ENCODE results near the gene MFAP2. TPM values are rescaled to one million over a fixed set of nuclear protein-coding genes. Genes with fewer than 3 reads are reported as not detected.

MFAP2 gene
- total and polyA plus RNA-seq, 2 of the 8 experiments (the other 6 are each of a cell fraction or from before 2014, with no cell fraction given), result 172 to 326 TPM

- no peak overlapping the region for H3K4me3 ChIP-seq (ENCODE audit: extremely low read depth in 1 of 4, insufficient read depth in 2 of 4, low read depth in 3 of 4, low read length in 4 of 4)
- H3K23ac ChIP-seq (ENCODE audit: insufficient read length), result no peak overlapping the region
- H3K14ac ChIP-seq (ENCODE audit: insufficient read length), result no peak overlapping the region
- no peak overlapping the region for H3K18ac ChIP-seq (ENCODE audit: extremely low read depth, low read length)
- CTCF ChIA-PET (ENCODE audit: partially characterized antibody), result interaction anchor here (0.6 to 11.4 kb wide), 11 partner anchors 9 to 77 kb away, joined by 3 to 164 read pairs (median 4); no protein-coding TSS in a partner anchor
- no peak overlapping the region for H3K4ac ChIP-seq (replicated peaks; ENCODE audit: insufficient read length, low read depth, low read length)
- no peak overlapping the region for H2BK5ac ChIP-seq (ENCODE audit: low read depth, low read length)
- no peaks in the 10 kb centered on the region for H3K23me2 ChIP-seq (ENCODE audit: low read depth, low read length)
- DNase-seq (ENCODE audit: low read depth in 1 of 2, low spot score in 2 of 2) (no peak), FAIRE-seq (no peak)
- H3K9me3 ChIP-seq (ENCODE audit: insufficient read depth in 2 of 2, low read depth in 1 of 2, low read length in 1 of 2), result no peaks in the 10 kb centered on the region
- H3K56ac ChIP-seq (replicated peaks; ENCODE audit: insufficient read length, low read depth, low read length), result no peak overlapping the region
- H3K79me1 ChIP-seq (ENCODE audit: low read depth, low read length), result no peaks in the 10 kb centered on the region
- H2BK12ac ChIP-seq (ENCODE audit: low read depth, low read length), result no peak overlapping the region
- H3K36me3 ChIP-seq (ENCODE audit: control insufficient read depth in 2 of 4, insufficient read depth in 4 of 4, low read length in 3 of 4), result peaks cover 0 to 46% (median 24%) of the 10 kb centered on the region in 4 experiments; a peak in 7 of 8 replicates
- H4K8ac ChIP-seq (ENCODE audit: extremely low read depth, insufficient read depth, low read length), result no peak overlapping the region; the same call in 1 of the 2 replicates
- no peak overlapping the region for H2AFZ ChIP-seq (ENCODE audit: low read length)
- POLR2A ChIA-PET (ENCODE audit: partially characterized antibody), result interaction anchor here (0.6 to 2.1 kb wide), 6 partner anchors 8 to 50 kb away, joined by 3 to 7 read pairs (median 4); partner anchors contain the start of gene ATP13A2
- no peak overlapping the region for H2BK20ac ChIP-seq (ENCODE audit: low read length)
- no peak overlapping the region for H3K9ac ChIP-seq (replicated peaks in 1 of 4; ENCODE audit: extremely low read depth in 1 of 4, low read depth in 3 of 4, low read length in 3 of 4)
- no peaks in the 10 kb centered on the region for H3K27me3 ChIP-seq (replicated peaks in 1 of 4; ENCODE audit: control insufficient read depth in 3 of 4, extremely low read depth in 1 of 4, insufficient read depth in 3 of 4, low read length in 3 of 4)
- H4K5ac ChIP-seq (ENCODE audit: insufficient read length, low read depth, low read length), result no peak overlapping the region
- no peaks in the 10 kb centered on the region; a peak in 1 of 4 replicates for H3K79me2 ChIP-seq (ENCODE audit: control insufficient read depth in 1 of 2, insufficient read depth in 2 of 2, low read length in 2 of 2)
- H4K20me1 ChIP-seq (replicated peaks in 1 of 2; ENCODE audit: control insufficient read depth in 1 of 2, insufficient read depth in 2 of 2, low read length in 2 of 2), result peaks cover 0 to 5% of the 10 kb centered on the region in 2 experiments
- H3K4me2 ChIP-seq (ENCODE audit: insufficient read depth in 1 of 2, low read depth in 2 of 2, low read length in 2 of 2), result no peak overlapping the region
- H4K91ac ChIP-seq (replicated peaks; ENCODE audit: insufficient read length, low read length), result no peak overlapping the region
- 97% methylated on average over 15 of the region's 19 CpGs; no CpG with 5 or more reads in 1 of the 2 experiments for WGBS, 2 experiments (ENCODE audit: extremely low coverage in 1 of 2, insufficient coverage in 1 of 2, insufficient read length in 1 of 2, insufficient replicate concordance in 2 of 2, low coverage in 1 of 2, low lambda C conversion rate in 2 of 2, missing lambda C conversion rate in 1 of 2)
- peaks cover 0 to 4% (median 1%) of the 10 kb centered on the region in 4 experiments; a peak in 3 of 7 replicates for H3K4me1 ChIP-seq (replicated peaks in 1 of 4; ENCODE audit: control insufficient read depth in 3 of 4, insufficient read depth in 4 of 4, low read length in 3 of 4)
- H3K27ac ChIP-seq (ENCODE audit: low read depth, low read length), result no peak overlapping the region
- H2BK120ac ChIP-seq (replicated peaks; ENCODE audit: low read depth, low read length), result no peak overlapping the region
- no peak overlapping the region for H2AK5ac ChIP-seq (ENCODE audit: low read depth, low read length)
- H2BK15ac ChIP-seq (ENCODE audit: low read length), result no peak overlapping the region
- TF ChIP-seq RXRA (IDR thresholded peaks at IDR 0.05; ENCODE audit: insufficient read depth, low read depth, low read length) (no peak), KDM4A (IDR thresholded peaks at IDR 0.05; ENCODE audit: low read depth, low read length, severe bottlenecking) (no peak), CHD2 (IDR thresholded peaks at IDR 0.05; ENCODE audit: low read length) (no peak), FOSL1 (IDR thresholded peaks at IDR 0.05; ENCODE audit: insufficient read depth, low read depth, low read length) (no peak), BCL11A (IDR thresholded peaks at IDR 0.05; ENCODE audit: low read depth in 2 of 2, low read length in 2 of 2) (no peak), CEBPB (IDR thresholded peaks at IDR 0.05; ENCODE audit: low read depth, low read length) (no peak), POLR2AphosphoS5 (IDR thresholded peaks at IDR 0.05; ENCODE audit: low read depth, low read length) (no peak)
Observed at GRCh38 chr1:17001760-17002523, 21.5 kb upstream of the MFAP2 start.
